ENCODE measurements around the gene U2AF1L4.

- no peak for TF ChIP-seq CTCF (IDR thresholded peaks at IDR 0.05; ENCODE audit: poor library complexity)
- TF ChIP-seq EZH2 (IDR thresholded peaks at IDR 0.05; ENCODE audit: borderline replicate concordance): no peak
- no peak for TF ChIP-seq EZH2phosphoT487 (IDR thresholded peaks at IDR 0.05; ENCODE audit: low read depth, severe bottlenecking, unreplicated experiment)
These were observed 9.3 kb upstream of the U2AF1L4 start for GRCh38 chr19:35754370-35755130.

All from hepatocyte (in vitro differentiated cells).